H1 (cell line): ENCODE measurements around the gene GUCY2D. TPM values are rescaled to one million over a fixed set of nuclear protein-coding genes. Genes with fewer than 3 reads are reported as not detected.

ENCODE experiments used
- CTCF ChIA-PET: fragments of 300-600 bp; sonication (Branson Sonifier 250); formaldehyde crosslinking; loops from one replicate; lab custom pipeline; 2021; ENCODE audit not compliant: partially characterized antibody; lab: Charles Lee
- POLR2A ChIA-PET: fragments of 300-600 bp; sonication (Branson Sonifier 250); formaldehyde crosslinking; loops from one replicate; lab custom pipeline; 2021; ENCODE audit warnings: inconsistent platforms; ENCODE audit not compliant: partially characterized antibody; lab: Charles Lee
- DNase-seq, 2 experiments: peaks; one replicate each; pipeline versions ENCODE4 v3.0.0 to v3.0.0-alpha.2; 2010 to 2022; ENCODE audit warnings: low spot score in 2 of 2, low read depth in 1 of 2, mixed read lengths in 1 of 2
- FAIRE-seq: peaks from 2 replicates; lab custom pipeline; 2011; peaks lifted over from hg19 to GRCh38; lab: Jason Lieb, UNC
- H2AFZ ChIP-seq: 2 replicates; pipeline ENCODE4 v1.8.1; 2012; ENCODE audit warnings: low read length, inconsistent platforms
- H2AK5ac ChIP-seq: 2 replicates; pipeline ENCODE4 v1.6.1; 2013; ENCODE audit warnings: low read depth, low read length
- H2BK120ac ChIP-seq: replicated peaks from 2 replicates; pipeline ENCODE3; 2013; ENCODE audit warnings: low read depth, low read length, inconsistent platforms
- H2BK12ac ChIP-seq: 2 replicates; pipeline ENCODE4 v1.6.1; 2013; ENCODE audit warnings: low read depth, low read length
- H2BK15ac ChIP-seq: 2 replicates; pipeline ENCODE4 v1.6.1; 2013; ENCODE audit warnings: low read length
- H2BK20ac ChIP-seq: 2 replicates; pipeline ENCODE4 v1.6.1; 2013; ENCODE audit warnings: low read length
- H2BK5ac ChIP-seq: 2 replicates; pipeline ENCODE4 v1.6.1; 2013; ENCODE audit warnings: low read depth, low read length
- H3K14ac ChIP-seq: 2 replicates; pipeline ENCODE4 v1.6.1; 2013; ENCODE audit warnings: inconsistent platforms; ENCODE audit not compliant: insufficient read length
- H3K18ac ChIP-seq: 2 replicates; pipeline ENCODE4 v1.6.1; 2013; ENCODE audit warnings: low read length; ENCODE audit errors: extremely low read depth
- H3K23ac ChIP-seq: 2 replicates; pipeline ENCODE4 v1.6.1; 2013; ENCODE audit warnings: inconsistent platforms; ENCODE audit not compliant: insufficient read length
- H3K23me2 ChIP-seq: 2 replicates; pipeline ENCODE4 v1.6.1; 2013; ENCODE audit warnings: low read depth, low read length
- H3K27ac ChIP-seq: 2 replicates; pipeline ENCODE4 v1.6.1; 2011; ENCODE audit warnings: low read depth, low read length, inconsistent platforms
- H3K27me3 ChIP-seq, 4 experiments: replicated peaks in 1 of 4; 1 replicate in 1 of 4; 2 replicates in 3 of 4; pipeline versions ENCODE4 v1.6.1 to v1.8.1; 2011 to 2013; ENCODE audit warnings: low read length in 3 of 4, mild to moderate bottlenecking in 3 of 4, inconsistent platforms in 2 of 4, mixed read lengths in 2 of 4, moderate library complexity in 1 of 4; ENCODE audit not compliant: control insufficient read depth in 3 of 4, insufficient read depth in 3 of 4; ENCODE audit errors: extremely low read depth in 1 of 4
- H3K36me3 ChIP-seq, 4 experiments: 2 replicates each; pipeline versions ENCODE4 v1.6.1 to v1.8.1; 2011 to 2013; ENCODE audit warnings: mild to moderate bottlenecking in 4 of 4, low read length in 3 of 4, moderate library complexity in 2 of 4, control low read depth in 1 of 4, inconsistent platforms in 1 of 4; ENCODE audit not compliant: insufficient read depth in 4 of 4, control insufficient read depth in 2 of 4
- H3K4ac ChIP-seq: replicated peaks from 2 replicates; pipeline ENCODE3; 2013; ENCODE audit warnings: low read length, low read depth, mixed read lengths, inconsistent platforms; ENCODE audit not compliant: insufficient read length
- H3K4me1 ChIP-seq, 4 experiments: replicated peaks in 1 of 4; 1 replicate in 1 of 4; 2 replicates in 3 of 4; pipeline versions ENCODE4 v1.6.1 to v1.8.1; 2011 to 2013; ENCODE audit warnings: low read length in 3 of 4, inconsistent platforms in 2 of 4, mixed read lengths in 1 of 4; ENCODE audit not compliant: insufficient read depth in 4 of 4, control insufficient read depth in 3 of 4
- H3K4me2 ChIP-seq, 2 experiments: 2 replicates each; pipeline versions ENCODE4 v1.6.1 to v1.8.1; 2011 to 2013; ENCODE audit warnings: low read depth in 2 of 2, low read length in 2 of 2, control low read depth in 1 of 2, inconsistent platforms in 1 of 2, mild to moderate bottlenecking in 1 of 2; ENCODE audit not compliant: insufficient read depth in 1 of 2
- H3K4me3 ChIP-seq, 4 experiments: fragments of 200-600, 300-600 bp in 1 of 4; sonication (generic), shearing (Covaris generic), sonication (Bioruptor Twin) in 1 of 4; 2 replicates each; pipeline versions ENCODE4 v1.5.1 to v1.8.1; 2011 to 2016; ENCODE audit warnings: low read length in 4 of 4, low read depth in 3 of 4, control low read depth in 2 of 4, inconsistent platforms in 2 of 4, mild to moderate bottlenecking in 2 of 4, mixed read lengths in 1 of 4, moderate library complexity in 1 of 4; ENCODE audit not compliant: insufficient read depth in 2 of 4; ENCODE audit errors: extremely low read depth in 1 of 4
- H3K56ac ChIP-seq: replicated peaks from 2 replicates; pipeline ENCODE3; 2013; ENCODE audit warnings: low read depth, mild to moderate bottlenecking, mixed read lengths, low read length, inconsistent platforms; ENCODE audit not compliant: insufficient read length
- H3K79me1 ChIP-seq: 2 replicates; pipeline ENCODE4 v1.6.1; 2013; ENCODE audit warnings: low read depth, low read length, control low read depth
- H3K79me2 ChIP-seq, 2 experiments: 2 replicates each; pipeline versions ENCODE4 v1.6.1 to v1.8.1; 2012 to 2013; ENCODE audit warnings: low read length in 2 of 2, mild to moderate bottlenecking in 2 of 2, inconsistent platforms in 1 of 2; ENCODE audit not compliant: insufficient read depth in 2 of 2, control insufficient read depth in 1 of 2
- H3K9ac ChIP-seq, 4 experiments: replicated peaks in 1 of 4; 1 replicate in 1 of 4; 2 replicates in 3 of 4; pipeline versions ENCODE4 v1.6.1 to v1.8.1; 2011 to 2013; ENCODE audit warnings: low read depth in 3 of 4, low read length in 3 of 4, control low read depth in 2 of 4, mild to moderate bottlenecking in 2 of 4, moderate library complexity in 2 of 4, inconsistent platforms in 1 of 4; ENCODE audit errors: extremely low read depth in 1 of 4
- H3K9me3 ChIP-seq, 2 experiments: 2 replicates each; pipeline versions ENCODE4 v1.6.1 to v1.8.1; 2012 to 2013; ENCODE audit warnings: mild to moderate bottlenecking in 2 of 2, moderate library complexity in 2 of 2, control low read depth in 1 of 2, inconsistent platforms in 1 of 2, low read depth in 1 of 2, low read length in 1 of 2, mixed read lengths in 1 of 2; ENCODE audit not compliant: insufficient read depth in 2 of 2
- H4K20me1 ChIP-seq, 2 experiments: replicated peaks in 1 of 2; 2 replicates each; pipeline versions ENCODE3 to v1.8.1; 2011 to 2013; ENCODE audit warnings: inconsistent platforms in 2 of 2, low read length in 2 of 2, mild to moderate bottlenecking in 1 of 2; ENCODE audit not compliant: insufficient read depth in 2 of 2, control insufficient read depth in 1 of 2
- H4K5ac ChIP-seq: 2 replicates; pipeline ENCODE4 v1.6.1; 2013; ENCODE audit warnings: low read length, low read depth, mixed read lengths, inconsistent platforms; ENCODE audit not compliant: insufficient read length
- H4K8ac ChIP-seq: 2 replicates; pipeline ENCODE4 v1.8.0; 2013; ENCODE audit warnings: mild to moderate bottlenecking, moderate library complexity, low read length, inconsistent platforms; ENCODE audit not compliant: insufficient read depth; ENCODE audit errors: extremely low read depth
- H4K91ac ChIP-seq: replicated peaks from 2 replicates; pipeline ENCODE3; 2013; ENCODE audit warnings: low read length, mixed read lengths, inconsistent platforms; ENCODE audit not compliant: insufficient read length
- BRCA1 ChIP-seq: IDR thresholded peaks from 2 replicates; pipeline ENCODE4 v1.6.1; 2012; ENCODE audit warnings: low read depth, low read length, improper control_type of control experiment
- CBX5 ChIP-seq: fragments of 300-800, 300-1000 bp; sonication (generic); IDR thresholded peaks from 2 replicates; pipeline ENCODE4 v1.7.1; 2016; ENCODE audit warnings: antibody characterized with exemption, low read length, low read depth
- CHD2 ChIP-seq: IDR thresholded peaks from 2 replicates; pipeline ENCODE4 v1.6.1; 2012; ENCODE audit warnings: low read length, improper control_type of control experiment
- EP300 ChIP-seq, 2 experiments: IDR thresholded peaks; 1 replicate in 1 of 2; 2 replicates in 1 of 2; pipeline ENCODE4 v1.6.1; 2011 to 2012; ENCODE audit warnings: low read depth in 2 of 2, low read length in 2 of 2, mild to moderate bottlenecking in 2 of 2, borderline replicate concordance in 1 of 2, inconsistent platforms in 1 of 2, moderate library complexity in 1 of 2
- KDM4A ChIP-seq: IDR thresholded peaks from one replicate; pipeline ENCODE4 v1.7.1; 2012; ENCODE audit warnings: low read depth, mild to moderate bottlenecking, moderate library complexity, low read length, inconsistent platforms; ENCODE audit not compliant: severe bottlenecking
- NRF1 ChIP-seq: IDR thresholded peaks from 2 replicates; pipeline ENCODE4 v1.6.1; 2011; ENCODE audit warnings: mild to moderate bottlenecking, low read depth, low read length, improper control_type of control experiment
- RXRA ChIP-seq: IDR thresholded peaks from 2 replicates; pipeline ENCODE4 v1.6.1; 2011; ENCODE audit warnings: low read depth, mild to moderate bottlenecking, low read length, moderate library complexity; ENCODE audit not compliant: insufficient read depth
- SUZ12 ChIP-seq: fragments of 200-600 bp; sonication (generic); IDR thresholded peaks from 2 replicates; pipeline ENCODE4 v1.6.1; 2012; ENCODE audit warnings: mild to moderate bottlenecking, inconsistent platforms, low read length, moderate library complexity, mixed read lengths
- TEAD4 ChIP-seq: IDR thresholded peaks from 2 replicates; pipeline ENCODE4 v1.6.1; 2012; ENCODE audit warnings: low read depth, low read length, inconsistent platforms, mixed read lengths
- YY1 ChIP-seq: IDR thresholded peaks from 2 replicates; pipeline ENCODE4 v1.6.1; 2011; ENCODE audit warnings: low read depth, mild to moderate bottlenecking, low read length
- WGBS, 2 experiments: shearing (Covaris generic) in 1 of 2; methylation state at CpG; one replicate each; pipeline versions ENCODE4 v1.1.6 to v1.1.7; 2013 to 2015; ENCODE audit warnings: low lambda C conversion rate in 2 of 2, mixed read lengths in 2 of 2, inconsistent platforms in 1 of 2, low coverage in 1 of 2, missing lambda C conversion rate in 1 of 2; ENCODE audit not compliant: insufficient replicate concordance in 2 of 2, insufficient coverage in 1 of 2, insufficient read length in 1 of 2; ENCODE audit errors: extremely low coverage in 1 of 2, missing lambda C conversion rate in 1 of 2; 5-methylcytosine and 5-hydroxymethylcytosine counted together
- polyA plus RNA-seq, 7 experiments: library from polyadenylated mRNA; depleted of rRNA in 3 of 7; stranded (reverse) in 5 of 7; unstranded in 2 of 7; fragments of >200 nt in 5 of 7; fragments of 200-250 nt in 2 of 7; gene quantifications; 1 replicate in 5 of 7; 2 replicates in 1 of 7; 4 replicates in 1 of 7; pipeline versions ENCODE4 v1.2.1 to v1.2.3, GENCODE V29; 2011 to 2013; ENCODE audit warnings: missing spikeins in 2 of 7, mixed read lengths in 2 of 7
- total RNA-seq: library from RNA; stranded (reverse); fragmentation: NEBNext Ultra II Directional; extraction: Animal tissue kit (Norgen Biotek cat#: 25700); gene quantifications from 2 replicates; pipeline ENCODE4 v1.2.1, GENCODE V29; 2021

Gene GUCY2D
- total and polyA plus RNA-seq, 2 of the 8 experiments (the other 6 are each of a cell fraction or from before 2014, with no cell fraction given) = 0.20 to 0.48 TPM

GRCh38 chr17:8052256-8053252, 50.1 kb downstream of the GUCY2D start:
- H4K5ac ChIP-seq = no peak overlapping the region
- no peak overlapping the region for H3K4me2 ChIP-seq
- no peak overlapping the region for H2BK15ac ChIP-seq
- H3K23me2 ChIP-seq = no peaks in the 10 kb centered on the region; the same call in 1 of the 2 replicates
- no peak overlapping the region for H3K14ac ChIP-seq
- no peak overlapping the region for H3K9ac ChIP-seq
- no peak overlapping the region for H2BK12ac ChIP-seq
- POLR2A ChIA-PET = no interaction called here
- H3K56ac ChIP-seq = no peak overlapping the region
- H2BK5ac ChIP-seq = no peak overlapping the region
- H3K23ac ChIP-seq = no peak overlapping the region
- CTCF ChIA-PET = interaction anchor here (0.7 to 1.2 kb wide), 3 partner anchors 12 to 37 kb away, joined by 3 to 4 read pairs (median 3); no protein-coding TSS in a partner anchor
- H3K4me3 ChIP-seq = no peak overlapping the region
- no peaks in the 10 kb centered on the region for H3K79me1 ChIP-seq
- 82 to 100% methylated on average over 2 to 6 of the region's 6 CpGs for WGBS, 2 experiments
- H3K27ac ChIP-seq = no peak overlapping the region
- no peaks in the 10 kb centered on the region for H4K20me1 ChIP-seq
- no peaks in the 10 kb centered on the region for H3K36me3 ChIP-seq
- H2BK120ac ChIP-seq = no peak overlapping the region
- no peak overlapping the region for H2AFZ ChIP-seq
- TF ChIP-seq CHD2 (no peak), SUZ12 (no peak), KDM4A (no peak), EP300 (IDR thresholded peaks at IDR 0.05; ENCODE audit: borderline replicate concordance in 1 of 2, low read depth in 2 of 2, low read length in 2 of 2) (no peak), TEAD4 (no peak), CBX5 (no peak), BRCA1 (no peak), NRF1 (no peak), YY1 (no peak), RXRA (no peak)
- DNase-seq (no peak), FAIRE-seq (no peak)
- no peak overlapping the region for H4K8ac ChIP-seq
- H3K4me1 ChIP-seq = no peaks in the 10 kb centered on the region
- no peaks in the 10 kb centered on the region for H3K79me2 ChIP-seq
- no peak overlapping the region for H2AK5ac ChIP-seq
- H3K9me3 ChIP-seq = no peaks in the 10 kb centered on the region
- no peak overlapping the region for H3K18ac ChIP-seq
- H3K27me3 ChIP-seq = peaks cover 1 to 11% (median 9%) of the 10 kb centered on the region in 4 experiments; a peak in 5 of 7 replicates
- H2BK20ac ChIP-seq = no peak overlapping the region
- H4K91ac ChIP-seq = no peak overlapping the region
- no peak overlapping the region for H3K4ac ChIP-seq
